ENCODE results near the gene SURF6.
A peak's percentile ranks its signal among the peaks of the same experiment; 100 is the strongest.
"Not testable (repeated sequence)": the region's sequence is repeated elsewhere in the genome, so short reads cannot be mapped to it uniquely, and the experiment has no call there.

The SURF6 gene

GRCh38 chr9:133329306-133330156, 6.5 kb downstream of the SURF6 start:
- DNase-seq (ENCODE audit: low read depth, low spot score) = peak; percentile 75

- no peak for DNase-seq (ENCODE audit: low read depth, low spot score)
These were observed 8.0 kb downstream of the SURF6 start for GRCh38 chr9:133327834-133328484.

- DNase-seq (ENCODE audit: low read depth, low spot score) = not testable (repeated sequence)
These were observed 9.0 kb downstream of the SURF6 start for GRCh38 chr9:133327021-133327420.

- DNase-seq (ENCODE audit: low read depth, low spot score) = no peak
These were observed 11.8 kb downstream of the SURF6 start for GRCh38 chr9:133323991-133324703.

GRCh38 chr9:133323211-133323610, 12.8 kb downstream of the SURF6 start:
- no peak for DNase-seq (ENCODE audit: low read depth, low spot score)

- DNase-seq (ENCODE audit: low read depth, low spot score) = no peak
These were observed 13.3 kb downstream of the SURF6 start for GRCh38 chr9:133322701-133323100.

GRCh38 chr9:133321411-133321935, 14.5 kb downstream of the SURF6 start:
- no peak for DNase-seq (ENCODE audit: low read depth, low spot score)

- DNase-seq (ENCODE audit: low read depth, low spot score) = peak; percentile 44
These were observed 15.5 kb downstream of the SURF6 start for GRCh38 chr9:133320421-133320881.

GRCh38 chr9:133317551-133317950, 18.4 kb downstream of the SURF6 start:
- DNase-seq (ENCODE audit: low read depth, low spot score) = not testable (repeated sequence)

GRCh38 chr9:133315997-133316396, 20.0 kb downstream of the SURF6 start:
- DNase-seq (ENCODE audit: low read depth, low spot score) = no peak

GRCh38 chr9:133309608-133310007, 26.4 kb downstream of the SURF6 start:
- DNase-seq (ENCODE audit: low read depth, low spot score) = no peak

GRCh38 chr9:133307301-133307700, 28.7 kb downstream of the SURF6 start:
- no peak for DNase-seq (ENCODE audit: low read depth, low spot score)

GRCh38 chr9:133306242-133307204, 29.5 kb downstream of the SURF6 start:
- DNase-seq (ENCODE audit: low read depth, low spot score) = no peak

GRCh38 chr9:133305731-133306130, 30.3 kb downstream of the SURF6 start:
- DNase-seq (ENCODE audit: low read depth, low spot score) = no peak

- no peak for DNase-seq (ENCODE audit: low read depth, low spot score)
These were observed 31.3 kb downstream of the SURF6 start for GRCh38 chr9:133304477-133305377.

- DNase-seq (ENCODE audit: low read depth, low spot score) = no peak
These were observed 31.9 kb downstream of the SURF6 start for GRCh38 chr9:133304158-133304470.

GRCh38 chr9:133303266-133304157, 32.5 kb downstream of the SURF6 start:
- no peak for DNase-seq (ENCODE audit: low read depth, low spot score)

- DNase-seq (ENCODE audit: low read depth, low spot score) = no peak
These were observed 34.4 kb downstream of the SURF6 start for GRCh38 chr9:133301253-133302230.

All from ELF-1 (cell line).